ENCODE measurements around the gene TACR2.

DNA sequence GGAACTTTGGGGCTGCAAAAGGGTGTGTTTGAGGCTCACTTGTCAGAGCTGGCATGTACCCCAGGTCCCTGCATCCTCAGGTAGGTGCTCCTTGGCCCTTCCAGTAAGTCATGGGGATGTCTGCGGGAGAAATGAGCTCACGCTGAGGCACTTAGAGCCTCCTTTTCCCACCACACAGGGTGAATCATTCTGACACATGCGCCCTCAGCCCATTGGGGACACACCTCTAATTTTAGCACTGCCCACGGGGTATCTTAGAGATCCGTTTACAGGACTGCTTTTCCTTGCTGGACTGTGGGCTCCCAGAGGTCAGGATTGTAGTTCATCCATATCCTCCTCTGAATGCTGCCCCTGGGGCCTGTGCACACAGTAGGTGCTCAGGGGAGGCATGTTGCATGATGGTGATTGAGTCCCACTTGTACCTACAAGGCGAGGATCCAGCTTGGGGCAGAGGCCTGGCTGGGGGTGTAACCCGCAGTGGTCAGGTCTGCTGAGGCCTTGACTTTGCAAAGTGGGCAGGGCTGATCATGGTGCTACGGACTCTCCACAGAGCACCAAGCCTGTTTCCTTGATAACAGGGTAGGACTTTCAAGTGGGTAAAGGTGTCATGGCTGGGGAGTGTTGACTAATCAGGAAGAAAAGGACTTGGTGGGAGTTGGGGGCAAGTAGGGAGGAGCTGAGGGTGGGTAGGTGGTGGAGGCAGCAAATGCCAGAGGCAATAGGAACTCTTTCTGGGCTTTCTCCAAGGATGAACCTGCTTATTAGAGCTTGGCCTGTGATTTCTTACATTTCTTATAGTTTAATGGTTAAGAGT is 40.4 kb upstream of the TACR2 start:
- no peak for TF ChIP-seq SP1 (IDR thresholded peaks at IDR 0.05)
- TF ChIP-seq CTBP1 (IDR thresholded peaks at IDR 0.05; ENCODE audit: borderline replicate concordance) = no peak
